HCT116 (cell line): ENCODE results near the gene IFT88.

Source experiments
- CEBPB ChIP-seq: IDR thresholded peaks from 2 replicates; pipeline ENCODE4 v1.6.1; 2012; ENCODE audit warnings: low read depth
- EZH2 ChIP-seq: fragments of 200-600 bp; sonication (generic); IDR thresholded peaks from 2 replicates; pipeline ENCODE4 v1.6.1; 2017; ENCODE audit warnings: antibody characterized with exemption, mixed run types
- EZH2phosphoT487 ChIP-seq: fragments of 200-600 bp; IDR thresholded peaks from 2 replicates; pipeline ENCODE4 v1.6.1; 2018; ENCODE audit warnings: antibody characterized with exemption, borderline replicate concordance
- POLR2A ChIP-seq: IDR thresholded peaks from 2 replicates; pipeline ENCODE4 v1.7.0; 2011; ENCODE audit warnings: borderline replicate concordance; ENCODE audit not compliant: insufficient read depth, insufficient read length; ENCODE audit errors: extremely low read depth
- POLR2AphosphoS5 ChIP-seq: IDR thresholded peaks from 2 replicates; pipeline ENCODE4 v1.6.1; 2011; ENCODE audit warnings: mild to moderate bottlenecking, low read depth, low read length, moderate library complexity
- RAD21 ChIP-seq: IDR thresholded peaks from 2 replicates; pipeline ENCODE4 v1.6.1; 2012; ENCODE audit warnings: low read depth, mild to moderate bottlenecking
- SP1 ChIP-seq: IDR thresholded peaks from 2 replicates; pipeline ENCODE4 v1.6.1; 2012; ENCODE audit warnings: low read depth
- TF ChIP-seq, protein P1 (sequence below), 3 experiments: fragments of 200-600 bp in 1 of 3; sonication (generic) in 1 of 3; IDR thresholded peaks in 2 of 3; conservative IDR thresholded peaks in 1 of 3; 2 replicates each; pipeline ENCODE4 v1.5.1; 2012 to 2017; ENCODE audit warnings: low read depth in 2 of 3, low read length in 2 of 3, antibody characterized with exemption in 1 of 3, borderline replicate concordance in 1 of 3, control low read depth in 1 of 3, mild to moderate bottlenecking in 1 of 3, mixed read lengths in 1 of 3, mixed run types in 1 of 3, moderate library complexity in 1 of 3; ENCODE audit not compliant: insufficient read depth in 1 of 3
- TF ChIP-seq, protein P2 (sequence below): IDR thresholded peaks from 2 replicates; pipeline ENCODE4 v1.6.1; 2012; ENCODE audit warnings: low read depth

DNA sequence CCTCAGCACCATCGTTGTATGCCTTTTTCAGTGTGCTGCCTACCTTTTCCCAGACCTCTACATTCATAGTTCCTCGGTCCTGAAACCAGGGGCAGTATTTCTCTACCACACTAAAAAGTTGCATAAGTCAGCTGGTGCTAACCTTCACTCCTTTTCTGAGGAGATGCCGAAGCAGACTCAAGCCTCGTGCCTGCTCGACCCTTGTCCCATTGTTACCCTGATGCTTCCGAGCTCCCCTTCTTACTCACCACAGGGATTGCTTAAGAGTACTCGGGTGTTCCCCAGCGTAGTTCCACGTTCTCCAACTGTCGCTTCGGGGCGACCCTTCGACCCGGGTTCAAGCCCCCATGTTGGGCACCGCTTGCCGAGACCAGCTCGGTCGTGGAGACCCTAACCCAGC, 117.6 kb downstream of the IFT88 start:
- TF ChIP-seq RAD21: no peak
- TF ChIP-seq, protein P1, sequence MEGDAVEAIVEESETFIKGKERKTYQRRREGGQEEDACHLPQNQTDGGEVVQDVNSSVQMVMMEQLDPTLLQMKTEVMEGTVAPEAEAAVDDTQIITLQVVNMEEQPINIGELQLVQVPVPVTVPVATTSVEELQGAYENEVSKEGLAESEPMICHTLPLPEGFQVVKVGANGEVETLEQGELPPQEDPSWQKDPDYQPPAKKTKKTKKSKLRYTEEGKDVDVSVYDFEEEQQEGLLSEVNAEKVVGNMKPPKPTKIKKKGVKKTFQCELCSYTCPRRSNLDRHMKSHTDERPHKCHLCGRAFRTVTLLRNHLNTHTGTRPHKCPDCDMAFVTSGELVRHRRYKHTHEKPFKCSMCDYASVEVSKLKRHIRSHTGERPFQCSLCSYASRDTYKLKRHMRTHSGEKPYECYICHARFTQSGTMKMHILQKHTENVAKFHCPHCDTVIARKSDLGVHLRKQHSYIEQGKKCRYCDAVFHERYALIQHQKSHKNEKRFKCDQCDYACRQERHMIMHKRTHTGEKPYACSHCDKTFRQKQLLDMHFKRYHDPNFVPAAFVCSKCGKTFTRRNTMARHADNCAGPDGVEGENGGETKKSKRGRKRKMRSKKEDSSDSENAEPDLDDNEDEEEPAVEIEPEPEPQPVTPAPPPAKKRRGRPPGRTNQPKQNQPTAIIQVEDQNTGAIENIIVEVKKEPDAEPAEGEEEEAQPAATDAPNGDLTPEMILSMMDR (IDR thresholded peaks at IDR 0.05 in 2 of 3, conservative IDR thresholded peaks at IDR 0.05 in 1 of 3; ENCODE audit: borderline replicate concordance in 1 of 3, insufficient read depth in 1 of 3, low read depth in 2 of 3, low read length in 2 of 3): no peak
- no peak for TF ChIP-seq EZH2phosphoT487
- no peak for TF ChIP-seq POLR2A
- TF ChIP-seq POLR2AphosphoS5: no peak
- no peak for TF ChIP-seq SP1
- TF ChIP-seq EZH2: no peak
- TF ChIP-seq, protein P2, sequence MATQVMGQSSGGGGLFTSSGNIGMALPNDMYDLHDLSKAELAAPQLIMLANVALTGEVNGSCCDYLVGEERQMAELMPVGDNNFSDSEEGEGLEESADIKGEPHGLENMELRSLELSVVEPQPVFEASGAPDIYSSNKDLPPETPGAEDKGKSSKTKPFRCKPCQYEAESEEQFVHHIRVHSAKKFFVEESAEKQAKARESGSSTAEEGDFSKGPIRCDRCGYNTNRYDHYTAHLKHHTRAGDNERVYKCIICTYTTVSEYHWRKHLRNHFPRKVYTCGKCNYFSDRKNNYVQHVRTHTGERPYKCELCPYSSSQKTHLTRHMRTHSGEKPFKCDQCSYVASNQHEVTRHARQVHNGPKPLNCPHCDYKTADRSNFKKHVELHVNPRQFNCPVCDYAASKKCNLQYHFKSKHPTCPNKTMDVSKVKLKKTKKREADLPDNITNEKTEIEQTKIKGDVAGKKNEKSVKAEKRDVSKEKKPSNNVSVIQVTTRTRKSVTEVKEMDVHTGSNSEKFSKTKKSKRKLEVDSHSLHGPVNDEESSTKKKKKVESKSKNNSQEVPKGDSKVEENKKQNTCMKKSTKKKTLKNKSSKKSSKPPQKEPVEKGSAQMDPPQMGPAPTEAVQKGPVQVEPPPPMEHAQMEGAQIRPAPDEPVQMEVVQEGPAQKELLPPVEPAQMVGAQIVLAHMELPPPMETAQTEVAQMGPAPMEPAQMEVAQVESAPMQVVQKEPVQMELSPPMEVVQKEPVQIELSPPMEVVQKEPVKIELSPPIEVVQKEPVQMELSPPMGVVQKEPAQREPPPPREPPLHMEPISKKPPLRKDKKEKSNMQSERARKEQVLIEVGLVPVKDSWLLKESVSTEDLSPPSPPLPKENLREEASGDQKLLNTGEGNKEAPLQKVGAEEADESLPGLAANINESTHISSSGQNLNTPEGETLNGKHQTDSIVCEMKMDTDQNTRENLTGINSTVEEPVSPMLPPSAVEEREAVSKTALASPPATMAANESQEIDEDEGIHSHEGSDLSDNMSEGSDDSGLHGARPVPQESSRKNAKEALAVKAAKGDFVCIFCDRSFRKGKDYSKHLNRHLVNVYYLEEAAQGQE: no peak
- TF ChIP-seq CEBPB: no peak
